Upper lobe of left lung (tissue), 4 donors: ENCODE measurements around the gene UNC13B.

ENCODE experiments used
- POLR2A ChIP-seq, 4 donors: fragments of 450-650 bp; IDR thresholded peaks; one replicate each; pipeline ENCODE4 v1.5.1; 2016 to 2017; ENCODE audit warnings: antibody characterized with exemption in 4 of 4, mild to moderate bottlenecking in 2 of 4
- TF ChIP-seq, protein P1 (sequence below), 6 experiments: fragments of 450-650 bp in 4 of 6; fragments of 200-600 bp in 2 of 6; sonication (generic) in 2 of 6; IDR thresholded peaks; one replicate each; pipeline ENCODE4 v1.5.1; 2016 to 2019; ENCODE audit warnings: antibody characterized with exemption in 6 of 6

- TF ChIP-seq, protein P1, sequence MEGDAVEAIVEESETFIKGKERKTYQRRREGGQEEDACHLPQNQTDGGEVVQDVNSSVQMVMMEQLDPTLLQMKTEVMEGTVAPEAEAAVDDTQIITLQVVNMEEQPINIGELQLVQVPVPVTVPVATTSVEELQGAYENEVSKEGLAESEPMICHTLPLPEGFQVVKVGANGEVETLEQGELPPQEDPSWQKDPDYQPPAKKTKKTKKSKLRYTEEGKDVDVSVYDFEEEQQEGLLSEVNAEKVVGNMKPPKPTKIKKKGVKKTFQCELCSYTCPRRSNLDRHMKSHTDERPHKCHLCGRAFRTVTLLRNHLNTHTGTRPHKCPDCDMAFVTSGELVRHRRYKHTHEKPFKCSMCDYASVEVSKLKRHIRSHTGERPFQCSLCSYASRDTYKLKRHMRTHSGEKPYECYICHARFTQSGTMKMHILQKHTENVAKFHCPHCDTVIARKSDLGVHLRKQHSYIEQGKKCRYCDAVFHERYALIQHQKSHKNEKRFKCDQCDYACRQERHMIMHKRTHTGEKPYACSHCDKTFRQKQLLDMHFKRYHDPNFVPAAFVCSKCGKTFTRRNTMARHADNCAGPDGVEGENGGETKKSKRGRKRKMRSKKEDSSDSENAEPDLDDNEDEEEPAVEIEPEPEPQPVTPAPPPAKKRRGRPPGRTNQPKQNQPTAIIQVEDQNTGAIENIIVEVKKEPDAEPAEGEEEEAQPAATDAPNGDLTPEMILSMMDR (IDR thresholded peaks at IDR 0.05) = peak in 1 of 6 experiments; percentile 14
- peak in 3 of 4 donors; percentile 22 to 84 (median 75) for TF ChIP-seq POLR2A (IDR thresholded peaks at IDR 0.05)
These were observed 45.9 kb upstream of the UNC13B start, which contains the start of gene ATOSB for GRCh38 chr9:35115680-35116538.
